HUES64 (cell line): ENCODE results near the gene APOBEC3H. TPM values are rescaled to one million over a fixed set of nuclear protein-coding genes. Genes with fewer than 3 reads are reported as not detected.
"Not testable (repeated sequence)": the region's sequence is repeated elsewhere in the genome, so short reads cannot be mapped to it uniquely, and the experiment has no call there.

Experiments
- H3K27ac ChIP-seq: 2 replicates; pipeline ENCODE4 v1.7.0; 2013; ENCODE audit warnings: low read depth, low read length, inconsistent platforms
- H3K27me3 ChIP-seq: 2 replicates; pipeline ENCODE4 v1.6.1; 2013; ENCODE audit warnings: mild to moderate bottlenecking, low read length; ENCODE audit not compliant: insufficient read depth
- H3K36me3 ChIP-seq: 2 replicates; pipeline ENCODE4 v1.6.1; 2013; ENCODE audit warnings: mild to moderate bottlenecking, low read length; ENCODE audit not compliant: insufficient read depth
- H3K4me1 ChIP-seq: 2 replicates; pipeline ENCODE4 v1.6.1; 2013; ENCODE audit warnings: mild to moderate bottlenecking, low read length, moderate library complexity; ENCODE audit not compliant: insufficient read depth
- H3K4me3 ChIP-seq: 2 replicates; pipeline ENCODE4 v1.5.1; 2013; ENCODE audit warnings: mild to moderate bottlenecking, low read length, moderate library complexity
- H3K9ac ChIP-seq: 2 replicates; pipeline ENCODE4 v1.6.1; 2013; ENCODE audit warnings: mild to moderate bottlenecking, low read depth, low read length
- H3K9me3 ChIP-seq: 2 replicates; pipeline ENCODE4 v1.6.1; 2013; ENCODE audit warnings: low read depth, low read length; ENCODE audit not compliant: insufficient read depth
- WGBS: fragments of 150-250, 120-280 bp; methylation state at CpG from one replicate; pipeline ENCODE4 v1.1.7; 2013; ENCODE audit warnings: missing lambda C conversion rate; 5-methylcytosine and 5-hydroxymethylcytosine counted together
- polyA plus RNA-seq, 2 experiments: library from polyadenylated mRNA; stranded (reverse); fragments of 50-300 nt; gene quantifications; one replicate each; pipeline ENCODE4 v1.2.3, GENCODE V29; 2013

APOBEC3H gene
- polyA plus RNA-seq (2013, experiment 1 of 2): 0.35 TPM
- polyA plus RNA-seq (2013, experiment 2 of 2): not detected

DNA sequence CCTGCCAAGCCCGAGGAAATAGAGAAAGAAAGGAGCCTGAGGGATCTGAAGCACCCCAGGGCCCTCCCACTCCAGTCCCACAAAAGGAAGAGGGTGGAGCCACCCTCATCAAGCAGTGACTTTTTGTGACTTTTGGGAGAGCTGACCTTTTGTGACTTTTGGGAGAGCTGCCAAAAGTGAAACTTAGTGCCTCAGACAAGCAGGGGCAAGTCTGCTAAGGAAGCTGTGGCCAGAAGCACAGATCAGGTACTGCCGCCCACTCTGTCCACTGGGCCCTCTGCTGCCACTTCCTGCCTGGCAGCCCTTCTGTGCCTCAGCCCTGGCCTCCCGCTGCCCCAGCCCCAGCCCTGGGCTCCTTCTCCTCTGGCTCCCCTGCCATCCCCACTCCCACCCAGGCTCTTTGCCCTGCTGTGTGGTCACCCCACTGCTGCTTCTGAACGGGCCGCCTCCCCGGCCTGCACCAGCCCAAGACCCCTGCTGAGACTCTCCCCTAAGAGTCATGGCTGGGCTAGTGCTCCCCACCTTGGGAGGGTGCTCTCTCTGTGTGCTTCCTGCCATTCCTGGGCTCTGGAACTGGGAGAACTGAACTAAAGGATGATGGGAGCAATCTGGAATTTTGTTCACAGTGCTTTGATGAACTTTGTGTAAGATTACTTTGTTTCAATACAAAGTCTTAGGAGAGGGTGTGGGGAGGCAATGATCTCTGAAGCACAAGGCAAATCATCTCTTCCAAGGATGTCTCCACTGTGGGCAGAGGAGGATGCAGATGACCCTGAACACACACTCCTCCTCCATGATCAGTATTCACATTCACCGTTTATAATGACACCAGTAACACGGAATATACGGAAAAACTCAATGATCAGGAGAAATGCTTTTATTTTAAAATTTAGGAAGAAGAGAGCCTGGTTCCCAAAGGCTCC is at the start of gene APOBEC3H:
Gene APOBEC3H (plus strand): TSS at position 147 of the 923 bp plus-strand sequence. CDS start 3,035 bp downstream, outside the sequence.
- no peaks in the 10 kb centered on the region for H3K36me3 ChIP-seq
- H3K4me1 ChIP-seq: peaks cover 21% of the 10 kb centered on the region
- no peak within 1 kb of the TSS for H3K9ac ChIP-seq
- no peak within 1 kb of the TSS for H3K4me3 ChIP-seq
- WGBS: 78% methylated on average over 9 of the region's 9 CpGs
- H3K9me3 ChIP-seq: no peaks in the 10 kb centered on the region
- peak within 1 kb of the TSS; percentile 17 for H3K27ac ChIP-seq
- H3K27me3 ChIP-seq: no peaks in the 10 kb centered on the region

DNA sequence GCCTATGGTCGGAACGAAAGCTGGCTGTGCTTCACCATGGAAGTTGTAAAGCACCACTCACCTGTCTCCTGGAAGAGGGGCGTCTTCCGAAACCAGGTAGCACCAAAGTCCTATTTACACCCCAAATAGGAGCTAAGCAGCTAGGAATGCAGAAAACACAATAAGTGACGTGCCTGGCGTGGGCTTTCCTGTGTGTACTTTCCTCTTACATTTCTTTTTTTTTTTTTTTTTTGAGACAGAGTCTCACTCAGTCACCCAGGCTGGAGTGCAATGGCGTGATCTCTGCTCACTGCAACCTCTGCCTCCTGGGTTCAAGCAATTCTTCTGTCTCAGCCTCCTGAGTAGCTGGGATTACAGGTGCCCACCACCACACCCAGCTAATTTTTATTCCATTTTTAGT is 47.6 kb upstream of the APOBEC3H start:
- not testable (repeated sequence) for H3K27me3 ChIP-seq, H3K27ac ChIP-seq, H3K4me3 ChIP-seq, H3K9me3 ChIP-seq, H3K9ac ChIP-seq, H3K36me3 ChIP-seq
- peaks cover 10% of the 10 kb centered on the region; the same call in 1 of the 2 replicates for H3K4me1 ChIP-seq
- WGBS: 92% methylated on average over 7 of the region's 7 CpGs

GRCh38 chr22:39051844-39052495 is 45.1 kb upstream of the APOBEC3H start:
- not testable (repeated sequence) for H3K4me3 ChIP-seq, H3K9ac ChIP-seq, H3K36me3 ChIP-seq, H3K27me3 ChIP-seq, H3K9me3 ChIP-seq, H3K27ac ChIP-seq
- WGBS: 72% methylated on average over 15 of the region's 18 CpGs
- H3K4me1 ChIP-seq: peaks cover 10% of the 10 kb centered on the region; the same call in 1 of the 2 replicates

- Histone ChIP-seq H3K27me3 (no peaks in the 10 kb centered on the region), H3K27ac (no peak overlapping the region), H3K4me1 (peaks cover 10% of the 10 kb centered on the region; the same call in 1 of the 2 replicates), H3K4me3 (no peak overlapping the region), H3K36me3 (no peaks in the 10 kb centered on the region), H3K9me3 (peaks cover 9% of the 10 kb centered on the region; the same call in 1 of the 2 replicates), H3K9ac (no peak overlapping the region)
- 97% methylated on average over 11 of the region's 11 CpGs for WGBS
Observed at GRCh38 chr22:39055658-39056057, 41.4 kb upstream of the APOBEC3H start.

DNA sequence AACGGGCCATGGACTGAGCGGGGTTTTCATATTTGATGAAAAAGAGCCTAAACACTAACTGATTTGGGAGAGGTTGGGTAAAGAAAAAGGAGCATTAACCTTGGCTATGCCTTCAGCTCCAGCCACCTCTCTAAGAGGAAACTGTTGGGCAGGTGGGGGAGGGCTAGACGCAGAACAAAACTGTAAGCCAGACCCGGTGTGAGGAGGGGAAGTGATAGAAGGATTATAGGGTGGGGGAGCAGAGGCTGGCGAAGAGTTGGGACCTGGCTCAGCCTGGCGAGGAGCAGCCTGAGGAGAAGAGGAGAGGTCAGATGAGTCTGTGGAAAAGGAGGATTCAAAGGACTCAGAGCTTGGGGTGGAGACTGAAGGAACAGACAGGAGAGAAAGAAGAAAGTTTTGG is 35.8 kb upstream of the APOBEC3H start:
- H3K4me1 ChIP-seq, H3K27me3 ChIP-seq, H3K4me3 ChIP-seq, H3K9ac ChIP-seq, H3K36me3 ChIP-seq, H3K27ac ChIP-seq, H3K9me3 ChIP-seq: not testable (repeated sequence)
- 73% methylated on average over 6 of the region's 6 CpGs for WGBS

DNA sequence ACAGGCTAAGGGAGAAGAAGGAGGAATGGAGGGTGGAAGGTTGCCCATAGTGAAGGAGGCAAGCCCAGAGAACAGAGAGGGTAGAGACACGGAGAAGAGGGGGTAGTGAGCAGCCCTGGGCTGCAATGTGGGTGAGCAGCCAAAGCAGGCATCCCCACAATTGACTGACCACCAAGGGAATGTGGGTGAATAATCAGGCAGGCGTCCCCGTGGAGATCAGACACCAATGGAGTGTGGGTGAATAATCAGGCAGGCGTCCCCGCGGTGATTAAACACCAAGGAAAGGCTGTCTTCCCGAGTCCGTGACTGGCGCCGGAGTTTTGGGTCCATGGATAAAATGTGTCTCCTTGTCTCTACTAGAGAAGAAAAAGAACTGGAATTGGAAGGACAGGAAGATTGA is 35.1 kb upstream of the APOBEC3H start:
- 89% methylated on average over 10 of the region's 10 CpGs for WGBS
- H3K4me1 ChIP-seq, H3K27me3 ChIP-seq, H3K27ac ChIP-seq, H3K4me3 ChIP-seq, H3K36me3 ChIP-seq, H3K9ac ChIP-seq, H3K9me3 ChIP-seq: not testable (repeated sequence)

- not testable (repeated sequence) for H3K4me1 ChIP-seq, H3K9me3 ChIP-seq, H3K27ac ChIP-seq, H3K4me3 ChIP-seq, H3K36me3 ChIP-seq, H3K27me3 ChIP-seq, H3K9ac ChIP-seq
- WGBS: 96% methylated on average over 8 of the region's 8 CpGs
Observed at GRCh38 chr22:39063904-39064303, 33.1 kb upstream of the APOBEC3H start.

GRCh38 chr22:39066442-39067276 is 30.4 kb upstream of the APOBEC3H start:
- H3K27ac ChIP-seq, H3K9ac ChIP-seq, H3K27me3 ChIP-seq, H3K36me3 ChIP-seq, H3K9me3 ChIP-seq, H3K4me3 ChIP-seq, H3K4me1 ChIP-seq: not testable (repeated sequence)
- 94% methylated on average over 9 of the region's 9 CpGs for WGBS

DNA sequence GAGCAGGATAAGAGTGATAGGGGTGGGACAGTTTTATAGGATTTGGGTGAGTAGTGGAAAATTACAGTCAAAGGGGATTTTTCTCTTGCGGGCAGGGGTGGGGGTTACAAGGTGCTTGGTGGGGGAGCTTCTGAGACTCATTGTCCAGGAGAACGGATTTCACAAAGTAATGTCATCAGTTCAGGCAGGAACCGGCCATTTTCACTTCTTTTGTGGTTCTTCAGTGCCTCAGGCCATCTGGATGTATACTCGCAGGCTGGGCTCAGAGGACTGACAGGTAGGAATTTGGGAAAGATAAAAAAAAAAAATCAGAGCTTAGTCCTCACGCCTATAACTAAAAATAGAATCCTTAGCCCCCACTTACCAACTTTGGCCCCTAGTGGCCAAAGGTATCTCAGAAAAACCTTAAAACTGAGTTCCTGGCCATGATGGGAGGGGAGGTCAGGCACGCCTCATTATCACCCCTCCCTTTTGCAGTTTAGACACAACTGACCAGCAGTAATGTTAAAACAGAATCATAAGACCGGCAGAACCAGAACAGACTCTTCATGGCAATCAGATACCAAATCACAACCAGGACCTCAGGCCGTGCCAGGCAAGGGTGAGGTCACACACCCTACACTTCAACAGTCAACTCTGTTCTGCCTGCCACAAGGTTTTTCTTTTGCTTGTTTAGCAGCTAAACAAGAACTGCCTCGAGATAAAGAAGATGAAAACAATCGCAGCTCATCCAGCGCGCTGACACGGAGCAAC is 28.8 kb upstream of the APOBEC3H start:
- Histone ChIP-seq H3K4me3 (no peak overlapping the region), H3K36me3 (no peaks in the 10 kb centered on the region), H3K27me3 (no peaks in the 10 kb centered on the region), H3K4me1 (peaks cover 6% of the 10 kb centered on the region; the same call in 1 of the 2 replicates), H3K9ac (no peak overlapping the region), H3K27ac (no peak overlapping the region), H3K9me3 (no peaks in the 10 kb centered on the region)
- 71% methylated on average over 12 of the region's 13 CpGs for WGBS

DNA sequence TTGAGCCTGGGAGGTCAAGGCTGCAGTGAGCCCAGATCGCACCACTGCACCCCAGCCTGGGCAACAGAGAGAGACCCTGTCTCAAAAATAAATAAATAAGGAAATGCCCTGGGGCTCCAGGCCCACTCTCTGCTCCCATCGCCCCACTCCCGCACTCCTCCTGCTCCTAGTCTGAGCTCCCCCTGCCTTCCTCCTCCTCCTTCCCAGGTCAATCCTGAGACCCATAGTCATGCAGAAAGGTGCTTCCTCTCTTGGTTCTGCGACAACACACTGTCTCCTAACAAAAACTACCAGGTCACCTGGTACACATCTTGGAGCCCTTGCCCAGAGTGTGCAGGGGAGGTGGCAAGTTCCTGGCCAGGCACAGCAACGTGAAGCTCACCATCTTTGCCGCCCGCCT is 26.9 kb upstream of the APOBEC3H start:
- Histone ChIP-seq H3K4me1 (peaks cover 12% of the 10 kb centered on the region; the same call in 1 of the 2 replicates), H3K36me3 (no peaks in the 10 kb centered on the region), H3K9me3 (no peaks in the 10 kb centered on the region), H3K4me3 (no peak overlapping the region), H3K27me3 (no peaks in the 10 kb centered on the region), H3K27ac (no peak overlapping the region), H3K9ac (no peak overlapping the region)
- WGBS: 86% methylated on average over 7 of the region's 7 CpGs
